ENCODE data around the gene FER. TPM values are rescaled to one million over a fixed set of nuclear protein-coding genes. Genes with fewer than 3 reads are reported as not detected.
"Not testable (repeated sequence)": the region's sequence is repeated elsewhere in the genome, so short reads cannot be mapped to it uniquely, and the experiment has no call there.

Gene FER
- total and polyA plus RNA-seq, 3 donors from 2014 or later = 17.5 to 40.4 (median 39.8) TPM

GRCh38 chr5:109005297-109006009 lies 257.8 kb downstream of the FER start:
- H3K4me1 ChIP-seq = no peaks in the 10 kb centered on the region

DNA sequence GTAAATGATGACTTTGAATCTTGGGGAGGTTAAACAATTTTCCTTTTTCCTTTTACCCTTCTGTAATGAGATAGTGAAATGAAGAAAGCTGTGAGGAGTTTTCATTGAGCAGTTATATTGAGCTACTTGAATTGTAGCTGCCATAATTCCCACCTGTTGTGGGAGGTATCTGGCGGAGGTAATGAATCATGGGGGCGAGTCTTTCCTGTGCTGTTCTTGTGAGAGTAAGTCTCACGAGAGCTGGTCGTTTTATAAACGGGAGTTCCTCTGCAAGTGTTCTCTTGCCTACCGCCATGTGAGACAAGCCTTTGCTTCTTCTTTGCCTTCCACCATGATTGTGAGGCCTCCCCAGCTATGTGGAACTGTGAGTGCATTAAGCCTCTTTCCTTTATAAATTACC lies 258.4 kb downstream of the FER start:
- Histone ChIP-seq H3K4me1 (no peaks in the 10 kb centered on the region), H3K9me3 (no peaks in the 10 kb centered on the region), H3K27ac (no peak overlapping the region), H3K36me3 (ENCODE audit: low read depth, missing control alignments) (no peaks in the 10 kb centered on the region), H3K4me3 (no peak overlapping the region), H3K27me3 (no peaks in the 10 kb centered on the region)
- WGBS, 2 donors = 75 to 92% methylated on average over 6 of the region's 6 CpGs
- intact Hi-C loops (cut with DNase I; ENCODE audit: low total_unique reads) = no loop called here
- TF ChIP-seq POLR2A (IDR thresholded peaks at IDR 0.05) (no peak), CTCF (IDR thresholded peaks at IDR 0.05) (no peak)
- DNase-seq = no peak

More at GRCh38 chr5:109005297-109006009, 257.8 kb downstream of the FER start:
- H3K9me3 ChIP-seq = no peaks in the 10 kb centered on the region
- no peak for DNase-seq
- no peak overlapping the region for H3K27ac ChIP-seq
- no peaks in the 10 kb centered on the region for H3K36me3 ChIP-seq (ENCODE audit: low read depth, missing control alignments)
- intact Hi-C loops (cut with DNase I; ENCODE audit: low total_unique reads) = no loop called here
- 84 to 91% methylated on average over 4 of the region's 4 CpGs for WGBS, 2 donors
- H3K27me3 ChIP-seq = no peaks in the 10 kb centered on the region
- TF ChIP-seq CTCF (IDR thresholded peaks at IDR 0.05) = no peak
- no peak for TF ChIP-seq POLR2A (IDR thresholded peaks at IDR 0.05)
- H3K4me3 ChIP-seq = no peak overlapping the region

DNA sequence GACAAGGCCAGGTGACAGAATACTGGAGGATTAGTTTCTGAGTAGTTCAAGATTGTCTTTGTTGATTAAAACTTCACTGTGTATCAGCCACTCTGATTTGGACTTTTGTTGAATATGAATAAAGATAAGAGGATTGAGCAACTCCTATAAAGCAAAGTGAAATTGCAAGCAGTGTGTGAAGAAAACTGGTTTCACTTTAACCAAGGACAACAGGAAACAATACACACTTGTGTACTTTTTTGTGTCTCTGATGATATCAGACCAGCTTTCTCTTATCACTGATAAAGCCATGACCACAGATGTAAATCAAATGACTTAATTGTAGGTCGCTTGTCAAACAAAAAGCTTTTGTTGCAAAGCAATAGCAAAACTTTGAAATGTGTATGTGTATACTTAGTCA lies 268.6 kb downstream of the FER start:
- no peaks in the 10 kb centered on the region for H3K27me3 ChIP-seq
- peaks cover 7% of the 10 kb centered on the region for H3K4me1 ChIP-seq
- 68 to 78% methylated on average over 1 of the region's 1 CpG for WGBS, 2 donors
- DNase-seq = no peak
- no peak overlapping the region for H3K4me3 ChIP-seq
- intact Hi-C loops (cut with DNase I; ENCODE audit: low total_unique reads) = no loop called here
- H3K36me3 ChIP-seq (ENCODE audit: low read depth, missing control alignments) = no peaks in the 10 kb centered on the region
- H3K9me3 ChIP-seq = no peaks in the 10 kb centered on the region
- TF ChIP-seq CTCF (IDR thresholded peaks at IDR 0.05) (no peak), POLR2A (IDR thresholded peaks at IDR 0.05) (no peak)
- H3K27ac ChIP-seq = no peak overlapping the region

DNA sequence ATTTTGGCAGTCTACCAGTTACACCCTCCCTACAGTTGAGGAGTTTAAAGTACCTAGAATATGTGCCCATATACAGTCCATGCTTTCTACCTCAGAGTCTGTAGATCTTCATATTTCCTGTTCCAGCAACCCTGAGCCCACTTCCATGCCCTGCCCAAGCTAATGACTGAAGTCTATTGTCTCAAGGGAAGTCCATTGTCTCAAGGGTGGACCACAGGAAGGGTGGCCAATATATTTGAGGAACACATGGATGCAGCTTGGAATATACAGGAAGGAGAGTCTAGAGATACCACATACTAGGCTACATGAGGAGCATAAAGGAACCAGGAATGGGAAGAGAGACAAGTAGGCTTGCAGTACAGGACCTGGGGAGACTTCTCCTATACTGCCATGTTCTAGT lies 274.4 kb downstream of the FER start:
- TF ChIP-seq POLR2A (IDR thresholded peaks at IDR 0.05) (no peak), CTCF (IDR thresholded peaks at IDR 0.05) (no peak)
- no peaks in the 10 kb centered on the region for H3K4me1 ChIP-seq
- intact Hi-C loops (cut with DNase I; ENCODE audit: low total_unique reads) = no loop called here
- H3K9me3 ChIP-seq = no peaks in the 10 kb centered on the region
- H3K36me3 ChIP-seq (ENCODE audit: low read depth, missing control alignments) = no peaks in the 10 kb centered on the region
- no peaks in the 10 kb centered on the region for H3K27me3 ChIP-seq
- H3K27ac ChIP-seq = no peak overlapping the region
- no peak for DNase-seq
- no peak overlapping the region for H3K4me3 ChIP-seq

GRCh38 chr5:109025729-109026128 lies 278.0 kb downstream of the FER start:
- H3K36me3 ChIP-seq (ENCODE audit: low read depth, missing control alignments); H3K9me3 ChIP-seq; DNase-seq; H3K27ac ChIP-seq; intact Hi-C loops (cut with DNase I; ENCODE audit: low total_unique reads); H3K4me3 ChIP-seq; H3K27me3 ChIP-seq; H3K4me1 ChIP-seq: not testable (repeated sequence)
- WGBS, 2 donors = 0% methylated on average over 1 of the region's 1 CpG
